Mesendoderm (in vitro differentiated cells): ENCODE data around the gene QKI.

Experiments used
- DNase-seq: peaks from one replicate; pipeline ENCODE4 v3.0.0; 2013
- H2AK5ac ChIP-seq: 2 replicates; pipeline ENCODE4 v1.6.1; 2013; ENCODE audit warnings: low read length, inconsistent platforms
- H2BK120ac ChIP-seq: 2 replicates; pipeline ENCODE4 v1.6.1; 2013; ENCODE audit warnings: low read depth, mild to moderate bottlenecking, low read length, moderate library complexity, mixed read lengths
- H2BK15ac ChIP-seq: replicated peaks from 2 replicates; pipeline ENCODE4 v1.6.1; 2013; ENCODE audit warnings: low read depth, mild to moderate bottlenecking, moderate library complexity
- H2BK5ac ChIP-seq: 2 replicates; pipeline ENCODE4 v1.6.1; 2013; ENCODE audit warnings: low read length, inconsistent platforms
- H3K18ac ChIP-seq: 2 replicates; pipeline ENCODE4 v1.6.1; 2013; ENCODE audit warnings: mild to moderate bottlenecking, low read length, mixed read lengths
- H3K23ac ChIP-seq: one replicate; pipeline ENCODE4 v1.6.1; 2013; ENCODE audit warnings: low read length
- H3K27ac ChIP-seq: 2 replicates; pipeline ENCODE4 v1.5.1; 2013; ENCODE audit warnings: low read depth, mild to moderate bottlenecking, inconsistent platforms, low read length, moderate library complexity
- H3K27me3 ChIP-seq: 2 replicates; pipeline ENCODE4 v1.6.1; 2013; ENCODE audit warnings: low read length, control low read depth, mild to moderate bottlenecking, inconsistent platforms; ENCODE audit not compliant: insufficient read depth, poor library complexity
- H3K36me3 ChIP-seq: 2 replicates; pipeline ENCODE4 v1.6.1; 2013; ENCODE audit warnings: low read length, inconsistent platforms; ENCODE audit not compliant: control insufficient read depth, insufficient read depth
- H3K4ac ChIP-seq: one replicate; pipeline ENCODE4 v1.6.1; 2013; ENCODE audit warnings: low read depth, mild to moderate bottlenecking, low read length, moderate library complexity
- H3K4me1 ChIP-seq: 2 replicates; pipeline ENCODE4 v1.6.1; 2013; ENCODE audit warnings: low read depth, low read length, inconsistent platforms; ENCODE audit not compliant: control insufficient read depth
- H3K4me2 ChIP-seq: 2 replicates; pipeline ENCODE4 v1.6.1; 2013; ENCODE audit warnings: low read length
- H3K4me3 ChIP-seq: 2 replicates; pipeline ENCODE4 v1.5.1; 2013; ENCODE audit warnings: mild to moderate bottlenecking, low read length
- H3K56ac ChIP-seq: one replicate; pipeline ENCODE4 v1.6.1; 2013; ENCODE audit warnings: low read length
- H3K79me1 ChIP-seq: 2 replicates; pipeline ENCODE4 v1.6.1; 2013; ENCODE audit warnings: low read length, inconsistent platforms
- H3K79me2 ChIP-seq: 2 replicates; pipeline ENCODE4 v1.6.1; 2013; ENCODE audit warnings: mild to moderate bottlenecking, low read length; ENCODE audit not compliant: control insufficient read depth, insufficient read depth
- H3K9ac ChIP-seq: 2 replicates; pipeline ENCODE4 v1.6.1; 2013; ENCODE audit warnings: low read length, inconsistent platforms
- H4K5ac ChIP-seq: one replicate; pipeline ENCODE4 v1.6.1; 2013; ENCODE audit warnings: low read length
- H4K8ac ChIP-seq: one replicate; pipeline ENCODE4 v1.6.1; 2013; ENCODE audit warnings: low read depth, mild to moderate bottlenecking, control low read depth, low read length, moderate library complexity
- WGBS: extraction: QIAGEN DNeasy Blood & Tissue Kit; methylation state at CpG from one replicate; pipeline ENCODE4 v1.1.7; 2013; ENCODE audit warnings: low lambda C conversion rate, missing lambda C conversion rate; ENCODE audit not compliant: insufficient coverage; ENCODE audit errors: extremely low coverage; 5-methylcytosine and 5-hydroxymethylcytosine counted together

QKI gene

GRCh38 chr6:163412341-163412740, 2.2 kb upstream of the QKI start:
- Histone ChIP-seq H3K79me1 (no peaks in the 10 kb centered on the region), H3K23ac (no peak overlapping the region), H3K79me2 (peaks cover 10% of the 10 kb centered on the region), H3K18ac (no peak overlapping the region), H3K9ac (no peak overlapping the region), H4K5ac (no peak overlapping the region), H3K27ac (no peak overlapping the region), H2BK120ac (no peak overlapping the region), H3K4me2 (no peak overlapping the region), H2BK5ac (no peak overlapping the region), H2AK5ac (no peak overlapping the region), H3K27me3 (no peaks in the 10 kb centered on the region), H4K8ac (no peak overlapping the region), H3K4me1 (no peaks in the 10 kb centered on the region), H3K4ac (no peak overlapping the region), H3K4me3 (no peak overlapping the region), H3K36me3 (no peaks in the 10 kb centered on the region), H3K56ac (no peak overlapping the region), H2BK15ac (no peak overlapping the region)
- no peak for DNase-seq
- WGBS = no CpG with 5 or more reads among the region's 1 CpG

- Histone ChIP-seq H3K36me3 (no peaks in the 10 kb centered on the region), H3K4me2 (peak overlapping the region; percentile 49), H3K79me2 (peaks cover 14% of the 10 kb centered on the region), H2BK15ac (no peak overlapping the region), H4K5ac (no peak overlapping the region), H2BK120ac (no peak overlapping the region), H3K4ac (no peak overlapping the region), H2AK5ac (no peak overlapping the region), H4K8ac (no peak overlapping the region), H3K4me3 (peak overlapping the region; percentile 72), H3K23ac (no peak overlapping the region), H3K18ac (peak overlapping the region; percentile 86), H2BK5ac (no peak overlapping the region), H3K27ac (peak overlapping the region; percentile 93), H3K79me1 (no peaks in the 10 kb centered on the region), H3K56ac (peak overlapping the region; percentile 98), H3K4me1 (no peaks in the 10 kb centered on the region), H3K9ac (peak overlapping the region; percentile 94), H3K27me3 (no peaks in the 10 kb centered on the region)
- WGBS = no CpG with 5 or more reads among the region's 14 CpGs
- no peak for DNase-seq
Observed at GRCh38 chr6:163412801-163413344, 1.6 kb upstream of the QKI start.

- no peaks in the 10 kb centered on the region for H3K36me3 ChIP-seq
- H3K18ac ChIP-seq = peak overlapping the region; percentile 99
- peak overlapping the region; percentile 98 for H3K56ac ChIP-seq
- H4K5ac ChIP-seq = no peak overlapping the region
- no peaks in the 10 kb centered on the region for H3K4me1 ChIP-seq
- no peaks in the 10 kb centered on the region for H3K79me1 ChIP-seq
- peak overlapping the region; percentile 94 for H3K27ac ChIP-seq
- peak overlapping the region; percentile 94 for H3K9ac ChIP-seq
- H3K27me3 ChIP-seq = no peaks in the 10 kb centered on the region
- no CpG with 5 or more reads among the region's 109 CpGs for WGBS
- peak overlapping the region; percentile 10 for H2BK120ac ChIP-seq
- H3K23ac ChIP-seq = peak overlapping the region; percentile 94
- no peak overlapping the region for H4K8ac ChIP-seq
- DNase-seq = peak; percentile 88
- no peak overlapping the region for H2BK15ac ChIP-seq
- peaks cover 18% of the 10 kb centered on the region for H3K79me2 ChIP-seq
- peak overlapping the region; percentile 49 for H3K4me2 ChIP-seq
- peak overlapping the region; percentile 63 for H2BK5ac ChIP-seq
- H3K4ac ChIP-seq = peak overlapping the region; percentile 98
- H3K4me3 ChIP-seq = peak overlapping the region; percentile 72
- H2AK5ac ChIP-seq = no peak overlapping the region
Observed at GRCh38 chr6:163413345-163414116, 987 bp upstream of the QKI start.

- peaks cover 2% of the 10 kb centered on the region for H3K4me1 ChIP-seq
- H3K27me3 ChIP-seq = no peaks in the 10 kb centered on the region
- no peaks in the 10 kb centered on the region for H3K79me1 ChIP-seq
- H2BK15ac ChIP-seq = peak overlapping the region; percentile 67
- no peak overlapping the region for H2AK5ac ChIP-seq
- peak overlapping the region; percentile 90 for H3K56ac ChIP-seq
- H4K5ac ChIP-seq = no peak overlapping the region
- whole genome bisulfite sequencing = no CpG with 5 or more reads among the region's 94 CpGs
- no peak overlapping the region for H3K4me2 ChIP-seq
- DNase-seq = peak; percentile 59
- H3K23ac ChIP-seq = no peak overlapping the region
- H3K36me3 ChIP-seq = no peaks in the 10 kb centered on the region
- H4K8ac ChIP-seq = peak overlapping the region; percentile 99
- H3K79me2 ChIP-seq = peaks cover 27% of the 10 kb centered on the region
- peak overlapping the region; percentile 82 for H2BK120ac ChIP-seq
- peak overlapping the region; percentile 80 for H3K4me3 ChIP-seq
- H2BK5ac ChIP-seq = no peak overlapping the region
- H3K27ac ChIP-seq = peak overlapping the region; percentile 97
- H3K18ac ChIP-seq = peak overlapping the region; percentile 100
- peak overlapping the region; percentile 88 for H3K4ac ChIP-seq
- peak overlapping the region; percentile 85 for H3K9ac ChIP-seq
Observed at GRCh38 chr6:163414946-163415619, 565 bp downstream of the QKI start.

GRCh38 chr6:163415620-163416556, 1.4 kb downstream of the QKI start:
- Histone ChIP-seq H2AK5ac (no peak overlapping the region), H3K4me3 (peak overlapping the region; percentile 80), H3K4me1 (peaks cover 2% of the 10 kb centered on the region), H2BK15ac (no peak overlapping the region), H4K5ac (no peak overlapping the region), H3K4me2 (peak overlapping the region; percentile 64), H3K9ac (peak overlapping the region; percentile 85), H3K27me3 (no peaks in the 10 kb centered on the region), H3K79me2 (peaks cover 33% of the 10 kb centered on the region), H3K56ac (peak overlapping the region; percentile 90), H3K23ac (peak overlapping the region; percentile 59), H3K27ac (peak overlapping the region; percentile 97), H2BK5ac (no peak overlapping the region), H4K8ac (peak overlapping the region; percentile 67), H2BK120ac (peak overlapping the region; percentile 82), H3K18ac (peak overlapping the region; percentile 100), H3K4ac (peak overlapping the region; percentile 62), H3K36me3 (no peaks in the 10 kb centered on the region), H3K79me1 (no peaks in the 10 kb centered on the region)
- WGBS = no CpG with 5 or more reads among the region's 63 CpGs
- DNase-seq = peak; percentile 71
